Measurements from ENCODE around the gene DGKQ. TPM values are rescaled to one million over a fixed set of nuclear protein-coding genes. Genes with fewer than 3 reads are reported as not detected.

DGKQ gene
- polyA plus RNA-seq, 1 of the 3 experiments (the other 2 are of a cell fraction), result 10.9 TPM

DNA sequence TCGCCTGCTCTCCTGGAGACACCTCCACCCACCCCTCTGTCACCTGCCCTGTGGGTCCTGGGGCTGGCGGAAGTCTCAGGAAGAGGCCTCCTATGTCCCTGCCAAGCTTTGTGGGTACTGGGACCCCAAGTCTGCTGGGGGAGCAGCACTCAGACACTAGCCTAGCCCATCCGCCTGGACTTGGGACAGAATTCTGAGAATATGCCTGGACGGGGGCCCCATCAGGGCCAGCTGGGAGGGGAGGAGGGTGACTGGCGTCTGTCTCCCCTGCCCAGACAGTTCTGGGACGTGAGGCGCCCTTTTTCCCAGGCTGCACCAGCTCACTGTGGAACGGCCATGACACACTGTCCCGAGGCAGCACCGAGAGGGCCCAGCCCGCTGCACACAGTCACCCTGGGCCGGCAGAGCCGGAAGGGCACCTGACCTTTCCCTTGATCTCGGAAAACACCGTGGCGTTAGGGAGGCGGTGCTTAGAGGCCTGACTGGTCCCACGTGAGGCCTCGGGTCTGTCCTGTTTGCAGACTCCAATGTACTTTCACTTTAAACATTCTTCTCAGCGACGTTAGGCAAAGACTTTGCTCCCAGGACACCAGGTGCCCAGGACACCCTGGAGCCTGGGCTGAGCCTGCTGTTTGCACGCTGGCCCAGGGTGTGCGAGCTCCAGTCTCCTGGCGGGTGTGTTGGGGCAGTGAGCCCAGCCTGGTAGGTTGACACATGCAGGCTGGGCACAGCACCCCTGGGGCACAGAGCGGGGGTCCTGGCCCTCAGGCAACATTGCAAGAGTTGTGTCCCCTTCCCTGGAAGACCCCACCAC, 19.1 kb upstream of the DGKQ start:
- no peak for DNase-seq
- ChIA-PET CTCF (interaction anchor here (0.6 to 2.0 kb wide), 2 partner anchors 126 to 250 kb away, joined by 3 to 5 read pairs; no protein-coding TSS in a partner anchor), POLR2A (no interaction called here)

More for the DNA sequence above, 19.1 kb upstream of the DGKQ start:
- H3F3A ChIP-seq (replicated peaks; ENCODE audit: insufficient read depth), result no peaks in the 10 kb centered on the region
- H3K4me3 ChIP-seq (ENCODE audit: low read depth in 2 of 2, low read length in 1 of 2), result no peak overlapping the region
- H3K27ac ChIP-seq (ENCODE audit: low read depth in 2 of 2, low read length in 1 of 2), result no peak overlapping the region
- H3K9me3 ChIP-seq, result no peaks in the 10 kb centered on the region
- no peak for TF ChIP-seq YY1 (IDR thresholded peaks at IDR 0.05; ENCODE audit: low read depth)
- no peak for TF ChIP-seq EP300 (IDR thresholded peaks at IDR 0.05; ENCODE audit: borderline replicate concordance in 1 of 2, low read depth in 1 of 2, low read length in 1 of 2)
- no peak for TF ChIP-seq POLR2AphosphoS5 (IDR thresholded peaks at IDR 0.05; ENCODE audit: low read depth, low read length)
- TF ChIP-seq JUND (IDR thresholded peaks at IDR 0.05), result no peak
- TF ChIP-seq CHD2 (IDR thresholded peaks at IDR 0.05; ENCODE audit: low read length, partially characterized antibody), result no peak
- TF ChIP-seq MEF2A (IDR thresholded peaks at IDR 0.05; ENCODE audit: borderline replicate concordance, low read depth), result no peak
- TF ChIP-seq, protein P1, sequence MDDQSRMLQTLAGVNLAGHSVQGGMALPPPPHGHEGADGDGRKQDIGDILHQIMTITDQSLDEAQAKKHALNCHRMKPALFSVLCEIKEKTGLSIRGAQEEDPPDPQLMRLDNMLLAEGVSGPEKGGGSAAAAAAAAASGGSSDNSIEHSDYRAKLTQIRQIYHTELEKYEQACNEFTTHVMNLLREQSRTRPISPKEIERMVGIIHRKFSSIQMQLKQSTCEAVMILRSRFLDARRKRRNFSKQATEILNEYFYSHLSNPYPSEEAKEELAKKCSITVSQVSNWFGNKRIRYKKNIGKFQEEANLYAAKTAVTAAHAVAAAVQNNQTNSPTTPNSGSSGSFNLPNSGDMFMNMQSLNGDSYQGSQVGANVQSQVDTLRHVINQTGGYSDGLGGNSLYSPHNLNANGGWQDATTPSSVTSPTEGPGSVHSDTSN (IDR thresholded peaks at IDR 0.05), result no peak
- no peak for TF ChIP-seq TAF1 (IDR thresholded peaks at IDR 0.05; ENCODE audit: borderline replicate concordance, low read depth, low read length)
- TF ChIP-seq NFIC (IDR thresholded peaks at IDR 0.05; ENCODE audit: borderline replicate concordance), result no peak
- no peak for TF ChIP-seq SMC3 (IDR thresholded peaks at IDR 0.05; ENCODE audit: low read depth, low read length)
- TF ChIP-seq, protein P2, sequence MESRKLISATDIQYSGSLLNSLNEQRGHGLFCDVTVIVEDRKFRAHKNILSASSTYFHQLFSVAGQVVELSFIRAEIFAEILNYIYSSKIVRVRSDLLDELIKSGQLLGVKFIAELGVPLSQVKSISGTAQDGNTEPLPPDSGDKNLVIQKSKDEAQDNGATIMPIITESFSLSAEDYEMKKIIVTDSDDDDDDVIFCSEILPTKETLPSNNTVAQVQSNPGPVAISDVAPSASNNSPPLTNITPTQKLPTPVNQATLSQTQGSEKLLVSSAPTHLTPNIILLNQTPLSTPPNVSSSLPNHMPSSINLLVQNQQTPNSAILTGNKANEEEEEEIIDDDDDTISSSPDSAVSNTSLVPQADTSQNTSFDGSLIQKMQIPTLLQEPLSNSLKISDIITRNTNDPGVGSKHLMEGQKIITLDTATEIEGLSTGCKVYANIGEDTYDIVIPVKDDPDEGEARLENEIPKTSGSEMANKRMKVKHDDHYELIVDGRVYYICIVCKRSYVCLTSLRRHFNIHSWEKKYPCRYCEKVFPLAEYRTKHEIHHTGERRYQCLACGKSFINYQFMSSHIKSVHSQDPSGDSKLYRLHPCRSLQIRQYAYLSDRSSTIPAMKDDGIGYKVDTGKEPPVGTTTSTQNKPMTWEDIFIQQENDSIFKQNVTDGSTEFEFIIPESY (IDR thresholded peaks at IDR 0.05; ENCODE audit: borderline replicate concordance, low read depth), result no peak
- TF ChIP-seq GATA2 (CRISPR knock-in tag; IDR thresholded peaks at IDR 0.05), result no peak
- TF ChIP-seq, protein P3, sequence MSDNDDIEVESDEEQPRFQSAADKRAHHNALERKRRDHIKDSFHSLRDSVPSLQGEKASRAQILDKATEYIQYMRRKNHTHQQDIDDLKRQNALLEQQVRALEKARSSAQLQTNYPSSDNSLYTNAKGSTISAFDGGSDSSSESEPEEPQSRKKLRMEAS (IDR thresholded peaks at IDR 0.05; ENCODE audit: low read depth), result no peak
- TF ChIP-seq GABPA (IDR thresholded peaks at IDR 0.05; ENCODE audit: low read depth), result no peak
- TF ChIP-seq FOXM1 (IDR thresholded peaks at IDR 0.05; ENCODE audit: low read depth), result no peak
- H3K9me2 ChIP-seq, result no peaks in the 10 kb centered on the region
- H3K4me1 ChIP-seq (ENCODE audit: control insufficient read depth in 1 of 2, insufficient read depth in 2 of 2, low read depth in 1 of 2, low read length in 1 of 2), result peaks cover 3 to 9% of the 10 kb centered on the region in 2 experiments; a peak in 1 of 4 replicates
- H3K4me2 ChIP-seq, result no peak overlapping the region
- 87% methylated on average over 6 of the region's 25 CpGs for WGBS (ENCODE audit: low lambda C conversion rate)
- H3K9ac ChIP-seq, result no peak overlapping the region
- H3K27me3 ChIP-seq (ENCODE audit: insufficient read depth), result peaks cover under 1% of the 10 kb centered on the region
- H3K36me3 ChIP-seq (replicated peaks in 1 of 2; ENCODE audit: control insufficient read depth in 1 of 2, insufficient read depth in 2 of 2, low read length in 1 of 2), result peaks cover 0 to 19% of the 10 kb centered on the region in 2 experiments
- H3K79me2 ChIP-seq (ENCODE audit: insufficient read depth), result peaks cover 6% of the 10 kb centered on the region; the same call in 1 of the 2 replicates
- no peaks in the 10 kb centered on the region for H4K20me1 ChIP-seq (ENCODE audit: insufficient read depth)
- no peak overlapping the region for H2AFZ ChIP-seq (ENCODE audit: low read depth)
